Caco-2 (cell line): ENCODE results near the gene CTCFL. TPM values are rescaled to one million over a fixed set of nuclear protein-coding genes. Genes with fewer than 3 reads are reported as not detected.

Source experiments
- BruUV-seq: library from RNA; stranded (reverse); fragments of 400-500 nt; replicated peaks from 2 replicates; lab custom pipeline; 2021; lab: Mats Ljungman, UMichigan
- CTCF ChIA-PET: fragments of 300-600 bp; sonication (Branson Sonifier 250); formaldehyde crosslinking; loops from one replicate; lab custom pipeline; 2022; ENCODE audit warnings: antibody characterized with exemption; lab: Charles Lee
- POLR2A ChIA-PET: fragments of 300-600 bp; sonication (Branson Sonifier 250); formaldehyde crosslinking; loops from one replicate; lab custom pipeline; 2022; ENCODE audit warnings: antibody characterized with exemption; lab: Charles Lee
- DNase-seq, 2 experiments: peaks; one replicate each; pipeline versions ENCODE4 v3.0.0 to v3.0.0-alpha.2; 2020 to 2022
- H3K27me3 ChIP-seq: replicated peaks from 2 replicates; pipeline ENCODE4 v1.6.0; 2011; ENCODE audit warnings: low read length; ENCODE audit not compliant: control insufficient read depth, insufficient read depth
- H3K36me3 ChIP-seq: 2 replicates; pipeline ENCODE4 v1.5.1; 2011; ENCODE audit warnings: low read length; ENCODE audit not compliant: control insufficient read depth, insufficient read depth
- H3K4me1 ChIP-seq: fragments of 250-450 bp; sonication (Bioruptor Pico); 2 replicates; pipeline ENCODE4 v1.5.1; 2020; ENCODE audit warnings: mild to moderate bottlenecking
- H3K4me3 ChIP-seq: 2 replicates; pipeline ENCODE4 v1.5.1; 2011; ENCODE audit warnings: low read depth, mild to moderate bottlenecking, control low read depth, low read length
- H3K9me3 ChIP-seq: fragments of 250-450 bp; sonication (Bioruptor Pico); 2 replicates; pipeline ENCODE4 v1.5.1; 2020; ENCODE audit warnings: mild to moderate bottlenecking, moderate library complexity
- H3K27ac Mint-ChIP-seq: one replicate; pipeline ENCODE4 v1.8.0; 2022; ENCODE audit warnings: mixed read lengths; ENCODE audit not compliant: unreplicated experiment
- H3K27me3 Mint-ChIP-seq: one replicate; pipeline ENCODE4 v1.8.0; 2022; ENCODE audit warnings: mixed read lengths; ENCODE audit not compliant: insufficient read depth, unreplicated experiment
- H3K36me3 Mint-ChIP-seq: one replicate; pipeline ENCODE4 v1.8.0; 2022; ENCODE audit warnings: mild to moderate bottlenecking, mixed read lengths; ENCODE audit not compliant: insufficient read depth, unreplicated experiment
- H3K4me1 Mint-ChIP-seq: one replicate; pipeline ENCODE4 v1.8.0; 2022; ENCODE audit warnings: low read depth, mixed read lengths; ENCODE audit not compliant: unreplicated experiment
- H3K4me3 Mint-ChIP-seq: one replicate; pipeline ENCODE4 v1.8.0; 2022; ENCODE audit warnings: mild to moderate bottlenecking, moderate library complexity, mixed read lengths; ENCODE audit not compliant: unreplicated experiment
- H3K9me3 Mint-ChIP-seq: one replicate; pipeline ENCODE4 v1.8.0; 2022; ENCODE audit warnings: mixed read lengths; ENCODE audit not compliant: unreplicated experiment
- CTCF ChIP-seq, 2 experiments: fragments of 200-600 bp in 1 of 2; IDR thresholded peaks; 1 replicate in 1 of 2; 2 replicates in 1 of 2; pipeline versions ENCODE4 v1.5.1 to v1.8.0; 2011 to 2022; ENCODE audit warnings: antibody characterized with exemption in 1 of 2, control low read depth in 1 of 2, inconsistent platforms in 1 of 2, low read depth in 1 of 2, low read length in 1 of 2, mild to moderate bottlenecking in 1 of 2, moderate library complexity in 1 of 2; ENCODE audit not compliant: insufficient read depth in 1 of 2, severe bottlenecking in 1 of 2, unreplicated experiment in 1 of 2
- intact Hi-C: fragments of 100-400 bp; cut with micrococcal nuclease; formaldehyde crosslinking; loops from one replicate; pipeline ENCODE4 v1.10.0; 2022; ENCODE audit not compliant: unreplicated experiment
- total RNA-seq: library from RNA; stranded (reverse); gene quantifications from 2 replicates; pipeline ENCODE4 v1.2.3, GENCODE V29; 2022

The CTCFL gene
- total RNA-seq, 1 experiment from 2014 or later: not detected

GRCh38 chr20:57568960-57569359, 44.0 kb upstream of the CTCFL start:
- Mint-ChIP-seq H3K9me3 (no peaks in the 10 kb centered on the region), H3K36me3 (no peaks in the 10 kb centered on the region), H3K4me1 (no peaks in the 10 kb centered on the region), H3K27ac (no peak overlapping the region), H3K27me3 (peaks cover 19% of the 10 kb centered on the region), H3K4me3 (no peak overlapping the region)
- ChIA-PET CTCF (no interaction called here), POLR2A (no interaction called here)
- Histone ChIP-seq H3K9me3 (no peaks in the 10 kb centered on the region), H3K36me3 (no peaks in the 10 kb centered on the region), H3K4me3 (no peak overlapping the region), H3K4me1 (no peaks in the 10 kb centered on the region), H3K27me3 (no peaks in the 10 kb centered on the region)
- TF ChIP-seq CTCF (IDR thresholded peaks at IDR 0.05; ENCODE audit: insufficient read depth in 1 of 2, low read depth in 1 of 2, low read length in 1 of 2, severe bottlenecking in 1 of 2, unreplicated experiment in 1 of 2): no peak
- BruUV-seq: no TSS peak
- intact Hi-C loops: no loop called here
- DNase-seq: no peak

- DNase-seq: no peak
- H3K27me3 Mint-ChIP-seq: peaks cover 19% of the 10 kb centered on the region
- H3K4me1 Mint-ChIP-seq: no peaks in the 10 kb centered on the region
- Histone ChIP-seq H3K4me3 (no peak overlapping the region), H3K36me3 (no peaks in the 10 kb centered on the region), H3K27me3 (no peaks in the 10 kb centered on the region), H3K9me3 (no peaks in the 10 kb centered on the region), H3K4me1 (no peaks in the 10 kb centered on the region)
- H3K4me3 Mint-ChIP-seq: no peak overlapping the region
- no peak overlapping the region for H3K27ac Mint-ChIP-seq
- H3K9me3 Mint-ChIP-seq: no peaks in the 10 kb centered on the region
- CTCF ChIA-PET: no interaction called here
- H3K36me3 Mint-ChIP-seq: no peaks in the 10 kb centered on the region
- POLR2A ChIA-PET: no interaction called here
- no TSS peak for BruUV-seq
- no peak for TF ChIP-seq CTCF (IDR thresholded peaks at IDR 0.05; ENCODE audit: insufficient read depth in 1 of 2, low read depth in 1 of 2, low read length in 1 of 2, severe bottlenecking in 1 of 2, unreplicated experiment in 1 of 2)
- intact Hi-C loops: no loop called here
These were observed 43.4 kb upstream of the CTCFL start for GRCh38 chr20:57568088-57568896.

GRCh38 chr20:57567471-57568079, 42.6 kb upstream of the CTCFL start:
- Mint-ChIP-seq H3K4me3 (no peak overlapping the region), H3K4me1 (no peaks in the 10 kb centered on the region), H3K27ac (no peak overlapping the region), H3K27me3 (peaks cover 17% of the 10 kb centered on the region), H3K36me3 (no peaks in the 10 kb centered on the region), H3K9me3 (no peaks in the 10 kb centered on the region)
- CTCF ChIA-PET: no interaction called here
- Histone ChIP-seq H3K36me3 (no peaks in the 10 kb centered on the region), H3K4me3 (no peak overlapping the region), H3K9me3 (no peaks in the 10 kb centered on the region), H3K27me3 (no peaks in the 10 kb centered on the region), H3K4me1 (no peaks in the 10 kb centered on the region)
- no peak for DNase-seq
- POLR2A ChIA-PET: no interaction called here
- intact Hi-C loops: no loop called here
- no peak for TF ChIP-seq CTCF (IDR thresholded peaks at IDR 0.05; ENCODE audit: insufficient read depth in 1 of 2, low read depth in 1 of 2, low read length in 1 of 2, severe bottlenecking in 1 of 2, unreplicated experiment in 1 of 2)
- no TSS peak for BruUV-seq
